GM19023 (cell line): ENCODE results near the gene PON2.
"Not testable (repeated sequence)": the region's sequence is repeated elsewhere in the genome, so short reads cannot be mapped to it uniquely, and the experiment has no call there.

Experiments
- ATAC-seq: cut with Tn5 transposase; IDR thresholded peaks from one replicate; pipeline ENCODE4 v1.9.1; 2021; ENCODE audit warnings: mild to moderate bottlenecking, moderate library complexity; ENCODE audit not compliant: unreplicated experiment

PON2 gene

DNA sequence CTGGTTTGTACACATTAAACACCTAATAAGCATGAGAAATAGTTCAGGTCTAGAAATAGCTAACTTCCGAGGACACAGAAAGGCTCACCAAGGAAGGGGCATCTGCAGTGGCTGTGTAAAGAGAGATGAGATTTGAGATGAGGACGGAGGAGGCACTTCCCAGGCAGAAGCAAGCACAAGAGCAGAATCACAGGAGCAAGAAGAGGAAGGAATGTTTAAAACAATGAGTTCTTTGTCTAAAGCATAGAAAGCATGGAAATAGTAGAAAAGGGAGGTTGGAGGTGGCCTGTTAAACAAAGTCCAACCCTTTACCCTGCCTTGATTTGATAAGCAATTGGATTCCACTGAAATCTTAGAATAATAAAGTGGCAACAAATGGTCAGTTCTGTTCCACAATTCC is 27.1 kb downstream of the PON2 start:
- no peak for ATAC-seq

DNA sequence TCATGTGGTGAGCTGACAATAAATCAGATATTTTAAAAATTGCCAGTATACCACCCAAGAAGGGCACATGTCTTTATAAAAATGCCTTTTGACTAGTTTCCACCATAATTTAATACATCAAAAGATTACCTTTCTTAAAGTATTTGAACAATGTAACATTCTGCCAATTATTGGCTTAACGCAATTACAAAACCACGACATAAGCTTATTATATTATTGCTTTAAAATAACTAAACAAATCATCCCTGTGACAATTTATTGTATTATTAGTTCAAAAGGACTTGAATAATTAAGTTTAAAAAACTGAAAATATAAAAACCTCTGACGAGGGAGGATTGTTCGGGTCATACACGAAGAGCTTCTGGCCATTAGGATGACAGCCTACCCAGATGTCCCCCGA is 29.0 kb downstream of the PON2 start:
- ATAC-seq, result no peak

DNA sequence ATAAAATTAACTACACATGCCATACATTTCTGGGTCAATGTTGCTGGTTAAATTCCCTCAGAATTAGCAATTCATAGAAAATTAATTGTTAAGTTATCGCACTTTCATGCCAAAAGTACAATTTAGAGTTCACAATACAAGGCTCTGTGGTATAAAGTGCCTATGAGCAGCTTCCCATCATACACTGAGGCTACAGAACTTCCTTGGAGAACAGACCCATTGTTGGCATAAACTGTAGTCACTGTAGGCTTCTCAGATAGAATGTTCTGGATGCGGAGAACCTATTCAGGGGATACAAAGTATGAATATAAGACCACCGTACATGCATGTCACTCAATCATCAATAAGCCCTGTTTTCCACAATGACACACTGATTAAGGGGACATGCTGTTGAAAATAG is 29.6 kb downstream of the PON2 start:
- no peak for ATAC-seq

DNA sequence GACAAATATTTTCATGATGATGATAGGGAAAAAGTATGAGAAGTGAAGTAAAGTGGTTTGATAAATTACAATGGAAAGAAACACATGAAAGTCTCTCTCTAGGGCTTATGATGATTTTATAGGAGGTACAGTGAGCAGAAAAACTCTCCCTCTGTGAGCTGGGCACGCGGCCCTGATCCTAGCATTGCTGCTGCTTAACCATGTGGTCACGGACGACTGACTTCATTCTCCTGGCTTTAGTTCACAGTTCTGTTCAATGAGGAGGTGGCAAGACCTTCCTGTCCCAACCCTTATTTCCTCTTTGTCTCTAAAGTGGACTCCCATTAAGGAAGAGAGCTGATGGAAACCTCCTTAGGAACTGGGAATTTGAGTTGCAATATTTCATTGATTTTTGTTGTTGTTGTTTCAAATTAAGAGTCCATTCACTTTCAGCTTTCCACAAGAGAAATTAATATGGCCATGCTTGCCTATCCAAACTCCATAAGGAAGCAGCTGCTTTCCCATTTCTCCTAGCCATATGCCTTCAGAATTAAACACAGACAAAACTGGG is 30.4 kb downstream of the PON2 start:
- ATAC-seq, result no peak

DNA sequence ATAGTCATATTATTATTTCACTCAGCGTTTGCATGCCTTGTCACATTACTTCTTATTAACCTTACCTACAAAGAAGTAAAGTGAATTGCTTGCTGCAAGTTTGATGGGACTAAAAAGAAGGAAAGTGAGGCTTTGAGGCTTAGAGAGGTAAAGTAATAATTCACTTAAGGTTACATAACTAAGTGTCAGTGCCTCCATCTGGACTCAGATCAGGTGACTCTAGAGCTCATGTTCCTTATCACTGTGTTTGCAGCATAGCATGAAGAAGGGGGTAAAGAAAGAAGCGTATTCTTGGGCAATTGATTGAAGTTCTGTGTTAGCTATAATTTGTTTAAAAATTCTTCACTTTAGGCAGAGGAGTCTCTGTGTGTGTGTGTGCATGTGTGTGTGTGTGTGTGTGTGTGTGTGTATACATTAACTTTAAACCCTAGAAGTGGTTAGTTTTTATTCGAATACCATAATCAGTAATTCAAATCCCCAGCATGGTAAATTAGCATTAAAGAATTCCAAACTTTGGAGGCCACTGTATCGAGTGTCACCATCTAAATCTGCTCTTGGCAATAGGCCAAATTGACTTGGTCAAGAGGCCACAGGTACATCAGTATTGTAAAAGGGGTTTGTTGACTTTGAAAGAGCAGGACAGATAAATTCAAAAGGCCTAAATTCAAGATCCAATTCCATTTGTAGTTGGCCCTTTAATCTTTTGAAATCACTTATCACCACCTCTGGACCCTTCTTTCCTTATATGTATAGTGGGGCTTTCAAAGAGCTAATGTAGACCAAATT is 36.5 kb downstream of the PON2 start:
- ATAC-seq, result no peak

DNA sequence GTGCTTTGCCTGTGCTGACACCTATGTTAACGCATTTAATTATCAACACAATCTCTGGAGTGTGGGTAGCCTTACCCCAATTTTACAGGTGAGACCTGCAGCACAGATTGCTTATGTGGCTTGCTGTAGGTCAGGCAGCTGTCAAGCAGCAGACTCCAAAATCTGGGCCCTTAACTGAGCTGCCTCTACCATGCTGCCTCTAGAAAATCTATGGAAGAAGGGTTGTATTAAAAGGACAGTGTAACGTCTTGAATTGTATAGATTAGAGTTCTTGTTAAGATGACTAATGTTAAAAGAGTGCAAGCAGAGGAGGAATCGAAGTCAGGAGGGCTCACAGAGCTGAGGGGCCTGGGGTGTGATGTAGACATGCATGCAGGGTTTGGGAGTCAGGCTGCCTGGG is 37.4 kb downstream of the PON2 start:
- no peak for ATAC-seq

DNA sequence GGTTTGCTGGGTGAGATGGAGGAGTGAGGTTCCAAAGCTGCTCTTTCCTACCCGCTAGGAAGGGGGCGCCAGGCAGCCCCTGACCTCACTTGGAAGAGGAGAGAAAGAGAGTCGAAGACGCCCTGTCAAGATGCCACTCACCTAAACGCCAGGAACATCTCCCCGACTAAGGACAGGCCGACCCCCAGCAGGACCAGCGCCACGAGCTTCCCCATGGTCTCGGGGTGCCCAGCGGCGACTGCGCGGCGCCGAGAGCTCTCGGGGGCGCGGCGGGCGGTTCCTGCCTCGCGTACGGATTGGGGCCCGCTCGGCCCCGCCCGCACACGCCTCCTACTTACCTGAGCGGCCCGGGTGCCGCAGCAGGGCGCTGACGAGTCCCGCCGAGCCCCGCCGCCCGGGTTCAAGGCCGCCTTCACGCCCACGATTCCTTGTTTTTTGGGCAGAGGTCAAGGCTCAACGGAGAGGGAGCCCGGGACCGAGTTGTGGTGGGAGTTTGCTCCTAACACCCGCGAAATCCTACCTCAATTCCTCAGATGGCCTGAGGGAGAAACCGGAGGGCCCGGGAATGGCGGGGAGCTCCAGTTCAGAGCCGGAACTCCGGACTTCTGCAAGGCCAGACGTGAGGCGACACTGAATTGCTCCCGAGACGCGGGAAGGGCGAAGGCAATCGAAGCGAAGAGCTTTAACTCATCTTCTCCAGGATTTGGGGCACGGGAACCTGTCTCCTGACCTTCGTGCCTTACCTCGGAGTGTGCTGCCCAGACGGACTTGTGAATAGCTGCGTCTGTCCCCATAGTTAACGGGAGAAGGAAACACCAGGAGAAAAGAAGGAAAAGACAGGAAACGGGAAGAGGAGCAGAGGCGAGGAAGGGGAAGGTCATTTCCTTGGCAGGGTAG is 38.4 kb downstream of the PON2 start, which contains the start of gene PON3:
TSS of gene PON3 (minus strand) at position 240 of the 897 bp plus-strand sequence. CDS start at position 215, 25 bp downstream.
- ATAC-seq, result no peak

DNA sequence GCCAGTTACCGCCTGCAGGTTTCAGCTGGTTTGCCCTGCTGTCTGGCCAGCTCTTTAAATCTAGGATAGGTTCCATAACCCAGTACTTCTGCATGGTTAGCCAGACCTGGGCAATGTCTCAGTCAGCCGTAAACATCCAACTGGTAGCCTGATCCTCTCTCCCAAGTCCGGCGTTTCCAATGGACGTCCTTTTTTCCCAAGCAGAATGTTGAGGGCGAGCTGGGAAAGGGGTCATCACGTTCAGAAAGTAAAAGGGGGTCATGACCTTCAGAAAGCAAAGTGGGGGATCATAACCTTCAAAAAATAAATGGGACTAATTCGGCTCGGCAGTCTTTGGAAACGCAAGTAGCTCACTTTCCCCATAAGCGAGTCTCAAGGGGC is 39.1 kb downstream of the PON2 start:
- no peak for ATAC-seq

DNA sequence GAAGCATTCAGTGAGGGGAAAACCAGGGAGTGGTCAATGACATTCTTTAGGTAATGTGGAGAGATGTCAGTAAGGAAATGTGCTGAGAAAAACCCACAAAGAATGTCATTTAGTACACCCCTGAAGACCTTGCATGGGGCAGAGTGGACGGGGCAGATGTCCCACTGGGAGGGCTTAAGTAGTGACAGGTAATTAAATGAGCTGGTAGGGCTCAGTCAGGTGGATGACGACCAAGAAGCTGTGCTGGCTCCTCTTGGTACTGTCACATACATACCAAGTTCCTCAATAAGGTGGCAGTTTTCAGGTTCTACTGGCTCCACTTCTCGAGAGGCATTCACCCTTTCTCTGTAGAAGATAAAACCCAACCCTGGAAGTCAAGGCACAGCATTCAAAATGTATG is 40.5 kb downstream of the PON2 start:
- no peak for ATAC-seq

DNA sequence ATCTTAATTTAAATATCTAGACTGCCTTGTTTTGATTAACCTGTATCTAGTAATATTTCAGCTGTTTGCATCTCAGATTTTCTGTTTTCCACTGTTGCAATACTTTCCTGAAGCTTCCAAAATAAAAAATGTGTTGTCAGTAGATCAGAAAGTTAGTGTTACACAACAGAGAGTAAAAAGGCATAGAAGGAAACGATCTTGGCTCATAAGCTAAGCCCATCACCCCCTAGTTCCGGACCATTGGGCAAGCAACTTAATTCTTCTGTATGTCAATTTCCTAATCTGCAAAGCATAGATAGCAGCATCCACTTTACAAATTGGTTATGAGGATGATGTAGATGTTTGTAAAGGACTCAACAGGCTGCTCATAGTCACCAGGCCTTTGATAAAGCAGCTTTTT is 43.1 kb downstream of the PON2 start:
- no peak for ATAC-seq

DNA sequence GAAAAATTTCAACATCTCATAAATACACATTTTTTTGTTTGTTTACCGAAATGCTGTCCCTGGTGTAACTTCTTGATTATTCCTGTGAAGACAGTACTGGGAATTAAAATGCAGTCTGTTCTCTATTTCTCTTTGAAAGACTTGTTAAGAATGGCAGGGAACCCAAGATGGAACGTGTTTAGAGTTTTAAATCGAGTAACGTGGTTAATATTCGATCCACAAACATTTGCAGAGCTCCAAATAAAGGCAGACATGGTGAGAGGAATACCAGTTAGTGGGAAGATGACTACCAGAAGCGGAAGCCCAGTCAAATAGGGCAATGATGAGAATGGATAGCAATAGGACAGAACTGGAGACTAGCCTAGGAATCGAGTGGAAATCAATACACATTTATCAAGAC is 45.3 kb downstream of the PON2 start:
- ATAC-seq, result no peak

DNA sequence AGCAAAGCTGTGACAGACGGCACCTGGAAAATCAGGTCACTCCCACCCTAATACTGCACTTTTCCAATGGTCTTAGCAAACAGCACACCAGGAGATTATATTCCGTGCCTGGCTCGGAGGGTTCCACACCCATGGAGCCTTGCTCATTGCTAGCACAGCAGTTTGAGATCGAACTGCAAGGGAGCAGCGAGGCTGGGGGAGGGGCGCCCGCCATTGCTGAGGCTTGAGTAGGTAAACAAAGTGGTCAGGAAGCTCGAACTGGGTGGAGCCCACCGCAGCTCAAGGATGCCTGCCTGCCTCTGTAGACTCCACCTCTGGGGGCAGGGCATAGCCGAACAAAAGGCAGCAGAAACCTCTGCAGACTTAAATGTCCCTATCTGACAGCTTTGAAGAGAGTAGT is 55.4 kb downstream of the PON2 start:
- not testable (repeated sequence) for ATAC-seq

DNA sequence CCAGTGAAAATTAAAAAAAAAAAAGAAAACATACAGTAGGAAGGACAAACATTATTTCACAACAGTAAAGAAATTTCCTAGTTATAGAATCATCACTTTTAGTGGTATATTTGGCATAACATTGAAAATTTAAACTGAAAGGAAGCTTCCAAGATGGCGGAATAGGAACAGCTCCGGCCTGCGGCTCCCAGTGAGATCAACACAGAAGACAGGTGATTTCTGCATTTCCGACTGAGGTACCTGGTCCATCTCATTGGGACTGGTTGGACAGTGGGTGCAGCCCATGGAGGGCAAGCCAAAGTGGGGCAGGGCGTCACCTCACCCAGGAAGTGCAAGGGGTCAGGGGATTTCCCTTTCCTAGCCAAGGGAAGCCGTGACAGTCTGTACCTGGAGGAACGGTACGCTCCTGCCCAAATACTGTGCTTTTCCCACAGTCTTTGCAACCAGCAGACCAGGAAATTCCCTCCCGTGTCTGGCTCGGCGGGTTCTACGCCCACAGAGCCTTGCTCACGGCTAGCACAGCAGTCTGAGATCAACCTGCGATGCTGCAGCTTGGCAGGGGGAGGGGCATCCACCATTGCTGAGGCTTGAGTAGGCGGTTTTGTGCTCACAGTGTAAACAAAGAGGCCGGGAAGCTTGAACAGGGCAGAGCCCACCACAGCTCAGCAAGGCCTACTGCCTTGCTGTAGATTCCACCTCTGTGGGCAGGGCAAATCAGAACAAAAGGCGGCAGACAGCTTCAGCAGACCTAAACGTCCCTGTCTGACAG is 58.0 kb downstream of the PON2 start:
- ATAC-seq, result no peak

DNA sequence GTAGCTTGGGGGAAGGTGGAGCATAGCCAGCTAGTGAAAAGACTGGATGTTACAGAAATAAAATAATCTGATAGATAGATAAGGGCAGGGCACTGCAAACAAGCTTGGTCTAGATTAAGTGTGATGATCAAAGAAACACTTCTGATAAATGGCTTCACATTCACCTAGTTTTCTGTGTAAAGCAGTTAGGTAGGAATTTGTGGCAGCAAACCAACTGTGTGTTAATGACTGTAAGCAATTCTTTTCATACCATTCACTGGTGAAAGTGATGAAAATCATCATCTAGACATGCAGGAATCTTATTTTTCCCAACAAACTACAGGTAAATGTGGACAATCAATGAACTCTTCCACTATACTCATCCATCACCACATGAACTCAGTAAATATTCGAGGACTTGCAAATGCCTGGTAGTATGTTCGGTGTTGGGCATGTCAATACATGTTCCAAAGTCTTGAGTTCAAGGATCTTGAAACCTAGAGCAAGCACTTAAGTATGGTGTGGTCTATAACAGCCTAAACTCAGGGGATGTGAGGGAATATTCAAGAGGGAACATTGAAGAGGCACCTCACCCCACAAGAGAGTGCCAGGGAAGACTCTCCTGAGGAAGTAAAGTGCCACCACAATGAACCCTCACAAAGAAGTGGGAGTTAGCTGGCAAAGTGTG is 59.1 kb downstream of the PON2 start:
- ATAC-seq, result no peak

DNA sequence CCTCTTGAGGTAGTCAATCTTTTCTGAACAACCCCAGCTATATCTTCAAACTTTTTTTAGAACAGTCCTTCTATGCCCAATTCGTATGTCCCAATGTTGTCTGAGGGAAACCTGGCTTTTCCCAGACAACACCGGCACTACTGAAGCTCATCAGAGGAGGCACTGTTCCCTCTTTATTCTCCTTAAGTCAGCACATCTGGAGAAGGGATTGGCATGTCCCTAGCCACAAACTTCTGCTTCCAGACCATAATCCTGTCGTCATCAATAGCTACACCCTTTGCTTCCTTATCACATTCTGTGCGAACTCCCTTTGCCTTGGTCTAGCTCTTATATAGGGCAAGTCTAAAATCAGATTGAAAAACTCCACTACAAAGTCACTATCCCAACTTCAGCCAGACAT is 61.5 kb downstream of the PON2 start:
- ATAC-seq, result no peak

DNA sequence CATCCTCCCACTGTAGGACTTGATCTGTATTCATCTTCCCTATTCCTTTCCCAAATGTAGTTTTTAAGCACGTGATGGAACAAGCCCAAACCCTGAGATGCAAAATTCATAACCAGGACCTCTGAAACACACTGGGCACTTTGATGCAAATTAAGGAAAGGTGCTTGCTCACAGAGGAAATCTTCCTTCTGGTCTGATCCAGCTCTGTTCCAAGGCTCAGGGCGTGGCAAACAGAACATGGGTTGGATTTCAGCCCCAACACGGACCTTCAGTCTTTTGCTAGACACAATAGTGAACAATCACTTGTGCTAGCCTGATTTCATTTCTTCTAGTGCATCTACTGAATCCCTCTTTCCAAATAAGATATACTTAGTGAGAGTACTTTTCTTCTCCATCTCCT is 66.6 kb downstream of the PON2 start:
- ATAC-seq, result no peak

DNA sequence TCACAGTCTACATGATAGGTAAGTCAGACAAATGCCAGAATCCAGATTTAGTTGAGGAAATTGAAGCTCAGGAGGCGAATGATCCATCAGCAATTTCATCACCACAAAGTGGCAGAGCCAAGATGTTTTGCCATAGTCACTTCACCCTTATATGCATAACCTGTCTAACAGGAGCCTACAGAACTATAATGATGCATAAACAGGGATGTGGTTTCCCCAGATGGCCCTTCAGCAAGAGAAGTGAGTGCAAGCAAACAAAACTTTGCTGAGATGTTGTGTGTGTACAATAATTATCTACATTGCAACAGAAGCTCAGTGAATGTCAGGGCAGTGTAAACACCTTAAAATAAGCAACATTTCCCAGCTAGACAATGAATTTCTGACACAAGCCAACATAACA is 67.2 kb downstream of the PON2 start:
- ATAC-seq, result no peak

DNA sequence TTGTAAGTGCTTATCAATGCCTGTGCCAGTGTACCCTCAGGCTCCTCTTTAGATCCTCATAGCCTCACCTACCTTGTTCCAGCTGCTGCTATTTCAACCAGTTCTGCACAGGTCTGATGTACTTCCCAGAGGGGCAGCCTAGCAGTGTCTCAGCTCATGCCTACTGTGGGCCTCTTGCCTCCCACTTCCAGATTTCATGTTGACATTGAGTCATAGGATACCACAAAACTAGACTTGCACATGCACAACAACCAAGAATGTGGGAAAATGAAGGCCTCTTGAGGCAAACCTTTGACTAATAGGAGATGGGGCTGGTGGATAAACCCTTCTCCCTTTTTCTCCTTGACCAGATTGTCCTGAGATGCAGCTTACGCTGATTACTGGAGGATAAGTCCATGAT is 69.7 kb downstream of the PON2 start:
- no peak for ATAC-seq

DNA sequence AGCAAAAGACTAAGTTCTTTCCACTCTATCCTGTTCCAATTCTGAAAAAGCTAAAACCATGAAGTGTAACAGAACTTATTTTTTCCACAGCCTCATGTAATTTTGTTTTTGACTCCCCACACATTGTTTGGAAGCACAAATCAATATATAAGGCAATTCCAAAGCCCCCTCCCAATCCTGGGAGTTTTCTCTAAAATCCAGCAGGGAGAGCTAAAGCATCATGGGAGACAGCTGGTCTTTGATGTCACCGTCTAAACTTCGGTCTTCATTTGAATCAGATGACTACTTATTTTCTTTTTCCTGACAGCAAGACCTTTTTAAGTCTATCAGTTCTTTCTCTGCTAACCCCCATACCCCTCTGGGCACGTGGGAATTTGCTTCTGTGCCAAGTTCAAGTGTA is 77.2 kb downstream of the PON2 start:
- no peak for ATAC-seq
